Activated CD8-positive, alpha-beta T cell treated with anti-CD3 and anti-CD28 coated beads for 36 hours (primary cell): ENCODE data around the gene PSMG1. TPM values are rescaled to one million over a fixed set of nuclear protein-coding genes. Genes with fewer than 3 reads are reported as not detected.
A peak's percentile ranks its signal among the peaks of the same experiment; 100 is the strongest.

Experiments used
- ATAC-seq: fragments of 200-7000 bp; cut with Tn5 transposase; one replicate; pipeline ENCODE4 v1.10.0; 2021; ENCODE audit warnings: mild to moderate bottlenecking, moderate library complexity
- CTCF ChIA-PET: fragments of 350-600 bp; sonication (Branson Sonifier 250); formaldehyde crosslinking; loops from one replicate; lab custom pipeline; 2021; ENCODE audit warnings: antibody characterized with exemption; lab: Charles Lee
- POLR2A ChIA-PET: fragments of 350-600 bp; sonication (Branson Sonifier 250); formaldehyde crosslinking; loops from one replicate; lab custom pipeline; 2021; ENCODE audit warnings: antibody characterized with exemption; lab: Charles Lee
- DNase-seq: peaks from one replicate; pipeline ENCODE4 v3.0.0-alpha.2; 2020
- H3K27ac Mint-ChIP-seq: one replicate; pipeline ENCODE4 v1.8.0; 2021; ENCODE audit warnings: mild to moderate bottlenecking, mixed read lengths
- H3K27me3 Mint-ChIP-seq: one replicate; pipeline ENCODE4 v1.8.0; 2021; ENCODE audit warnings: mixed read lengths
- H3K36me3 Mint-ChIP-seq: one replicate; pipeline ENCODE4 v1.8.0; 2021; ENCODE audit warnings: low read depth, mixed read lengths
- H3K4me1 Mint-ChIP-seq: one replicate; pipeline ENCODE4 v1.8.0; 2021; ENCODE audit warnings: low read depth, mixed read lengths
- H3K4me3 Mint-ChIP-seq: one replicate; pipeline ENCODE4 v1.8.0; 2021; ENCODE audit warnings: mild to moderate bottlenecking, moderate library complexity, mixed read lengths
- H3K9me3 Mint-ChIP-seq: one replicate; pipeline ENCODE4 v1.8.0; 2021; ENCODE audit warnings: mixed read lengths
- CTCF ChIP-seq: fragments of 200-600 bp; IDR thresholded peaks from one replicate; pipeline ENCODE4 v1.8.0; 2022; ENCODE audit warnings: antibody characterized with exemption, mild to moderate bottlenecking
- intact Hi-C: fragments of 100-400 bp; cut with micrococcal nuclease; formaldehyde crosslinking; loops from one replicate; pipeline ENCODE4 v1.10.0; 2022
- total RNA-seq, 2 experiments: library from RNA; stranded (reverse); gene quantifications; one replicate each; pipeline ENCODE4 v1.2.3, GENCODE V29; 2021

Gene PSMG1
- total RNA-seq, 2 experiments from 2014 or later = 90.9 to 107 TPM

- Mint-ChIP-seq H3K27me3 (no peaks in the 10 kb centered on the region), H3K36me3 (peaks cover 15% of the 10 kb centered on the region), H3K4me1 (peaks cover 60% of the 10 kb centered on the region), H3K4me3 (no peak overlapping the region), H3K27ac (no peak overlapping the region), H3K9me3 (no peaks in the 10 kb centered on the region)
- TF ChIP-seq CTCF = no peak
- ChIA-PET CTCF (no interaction called here), POLR2A (interaction anchor here (0.6 kb wide), 1 partner anchor 20 kb away, joined by 3 read pairs; no protein-coding TSS in a partner anchor)
- intact Hi-C loops = loop anchor here (10.0 kb wide), 2 partner anchors 200 to 420 kb away; a partner anchor contains a TSS
- ATAC-seq = no peak
- no peak for DNase-seq
Measured at GRCh38 chr21:39185157-39185556, 1.9 kb upstream of the PSMG1 start.

- no peaks in the 10 kb centered on the region for H3K9me3 Mint-ChIP-seq
- CTCF ChIA-PET = interaction anchor here (0.6 to 1.7 kb wide), 3 partner anchors 10 to 203 kb away, joined by 3 to 5 read pairs (median 3); no protein-coding TSS in a partner anchor
- peak overlapping the region; percentile 95 for H3K27ac Mint-ChIP-seq
Measured at GRCh38 chr21:39184050-39184980, 1.1 kb upstream of the PSMG1 start.

GRCh38 chr21:39182484-39183271 is 573 bp downstream of the PSMG1 start:
- no peaks in the 10 kb centered on the region for H3K27me3 Mint-ChIP-seq
- H3K36me3 Mint-ChIP-seq = peaks cover 28% of the 10 kb centered on the region
- H3K4me3 Mint-ChIP-seq = peak overlapping the region; percentile 87
- TF ChIP-seq CTCF = no peak
- ATAC-seq (no peak), DNase-seq (no peak)
- CTCF ChIA-PET = interaction anchor here (0.7 to 1.7 kb wide), 3 partner anchors 13 to 205 kb away, joined by 3 to 5 read pairs (median 4); partner anchors contain the start of gene BRWD1
- no peaks in the 10 kb centered on the region for H3K9me3 Mint-ChIP-seq
- peak overlapping the region; percentile 95 for H3K27ac Mint-ChIP-seq
- peaks cover 45% of the 10 kb centered on the region for H3K4me1 Mint-ChIP-seq
- POLR2A ChIA-PET = interaction anchor here (0.7 to 3.1 kb wide), 15 partner anchors 8 to 960 kb away, joined by 3 to 16 read pairs (median 3); partner anchors contain the start of genes BRWD1 and HMGN1
- intact Hi-C loops = loop anchor here (10.0 kb wide), 2 partner anchors 202 to 418 kb away; a partner anchor contains a TSS

More at GRCh38 chr21:39184050-39184980, 1.1 kb upstream of the PSMG1 start:
- DNase-seq (no peak), ATAC-seq (no peak)
- no peak for TF ChIP-seq CTCF
- Mint-ChIP-seq H3K36me3 (peaks cover 22% of the 10 kb centered on the region), H3K4me1 (peaks cover 57% of the 10 kb centered on the region), H3K27me3 (no peaks in the 10 kb centered on the region), H3K4me3 (peak overlapping the region; percentile 87)
- POLR2A ChIA-PET = interaction anchor here (0.6 to 1.7 kb wide), 8 partner anchors 16 to 202 kb away, joined by 3 to 16 read pairs (median 4); partner anchors contain the start of gene HMGN1
- intact Hi-C loops = loop anchor here (10.0 kb wide), 2 partner anchors 200 to 420 kb away; a partner anchor contains a TSS

- Mint-ChIP-seq H3K4me3 (peak overlapping the region; percentile 87), H3K27ac (peak overlapping the region; percentile 95), H3K27me3 (no peaks in the 10 kb centered on the region), H3K9me3 (no peaks in the 10 kb centered on the region), H3K4me1 (peaks cover 39% of the 10 kb centered on the region), H3K36me3 (peaks cover 28% of the 10 kb centered on the region)
- POLR2A ChIA-PET = interaction anchor here (1.0 to 3.1 kb wide), 3 partner anchors 8 to 131 kb away, joined by 3 to 16 read pairs (median 4); partner anchors contain the start of gene BRWD1
- DNase-seq (no peak), ATAC-seq (no peak)
- intact Hi-C loops = loop anchor here (10.0 kb wide), 2 partner anchors 203 to 417 kb away; a partner anchor contains a TSS
- CTCF ChIA-PET = no interaction called here
- no peak for TF ChIP-seq CTCF
Measured at GRCh38 chr21:39182016-39182415, 1.2 kb downstream of the PSMG1 start.
